Middle frontal gyrus (tissue), 1 donor: ENCODE measurements around the gene CFH.
"Not testable (repeated sequence)": the region's sequence is repeated elsewhere in the genome, so short reads cannot be mapped to it uniquely, and the experiment has no call there.

Experiments used
- DNase-seq: peaks from one replicate; pipeline ENCODE4 v3.0.0-alpha.2; 2015; ENCODE audit warnings: low spot score; ENCODE audit errors: extremely low spot score

The CFH gene

GRCh38 chr1:196667131-196667530 lies 15.3 kb downstream of the CFH start:
- DNase-seq, result no peak

- DNase-seq, result no peak
These were observed 17.2 kb downstream of the CFH start for GRCh38 chr1:196669051-196669450.

GRCh38 chr1:196669693-196670092 lies 17.9 kb downstream of the CFH start:
- no peak for DNase-seq

- DNase-seq, result no peak
These were observed 23.1 kb downstream of the CFH start for GRCh38 chr1:196674908-196675307.

GRCh38 chr1:196677781-196678509 lies 26.1 kb downstream of the CFH start:
- no peak for DNase-seq

GRCh38 chr1:196678510-196678884 lies 26.7 kb downstream of the CFH start:
- DNase-seq, result no peak

GRCh38 chr1:196680107-196680506 lies 28.3 kb downstream of the CFH start:
- no peak for DNase-seq

- DNase-seq, result no peak
These were observed 32.6 kb downstream of the CFH start for GRCh38 chr1:196684476-196684875.

GRCh38 chr1:196685506-196685905 lies 33.7 kb downstream of the CFH start:
- DNase-seq, result no peak

GRCh38 chr1:196689001-196689400 lies 37.2 kb downstream of the CFH start:
- no peak for DNase-seq

- no peak for DNase-seq
These were observed 38.7 kb downstream of the CFH start for GRCh38 chr1:196690582-196690981.

GRCh38 chr1:196698993-196699392 lies 47.1 kb downstream of the CFH start:
- no peak for DNase-seq

GRCh38 chr1:196701144-196701543 lies 49.3 kb downstream of the CFH start:
- DNase-seq, result no peak

- DNase-seq, result not testable (repeated sequence)
These were observed 58.0 kb downstream of the CFH start for GRCh38 chr1:196709892-196710291.

GRCh38 chr1:196717868-196718267 lies 66.0 kb downstream of the CFH start:
- no peak for DNase-seq

GRCh38 chr1:196723325-196724185 lies 71.7 kb downstream of the CFH start:
- DNase-seq, result no peak

GRCh38 chr1:196732526-196732925 lies 80.7 kb downstream of the CFH start:
- no peak for DNase-seq

GRCh38 chr1:196733091-196733970 lies 81.5 kb downstream of the CFH start:
- no peak for DNase-seq

- no peak for DNase-seq
These were observed 82.2 kb downstream of the CFH start for GRCh38 chr1:196734006-196734405.

GRCh38 chr1:196734460-196734859 lies 82.6 kb downstream of the CFH start:
- no peak for DNase-seq

GRCh38 chr1:196738730-196739129 lies 86.9 kb downstream of the CFH start:
- DNase-seq, result no peak

GRCh38 chr1:196743244-196743643 lies 91.4 kb downstream of the CFH start:
- not testable (repeated sequence) for DNase-seq
